Parathyroid adenoma (tissue), 2 donors: Measurements from ENCODE around the gene RGSL1.

Experiments used
- H2AFZ ChIP-seq: fragments of 300-600 bp; sonication (generic); one replicate; pipeline ENCODE4 v1.7.0; 2017; ENCODE audit warnings: antibody characterized with exemption, mild to moderate bottlenecking
- H3K27ac ChIP-seq: fragments of 300-600 bp; sonication (generic); one replicate; pipeline ENCODE4 v1.7.0; 2017
- H3K27me3 ChIP-seq: fragments of 300-600 bp; sonication (generic); one replicate; pipeline ENCODE4 v1.7.0; 2017; ENCODE audit warnings: low read length; ENCODE audit not compliant: control insufficient read depth, insufficient read depth
- H3K36me3 ChIP-seq: fragments of 300-600 bp; sonication (generic); one replicate; pipeline ENCODE4 v1.7.0; 2017; ENCODE audit warnings: low read length; ENCODE audit not compliant: control insufficient read depth, insufficient read depth
- H3K4me1 ChIP-seq: fragments of 300-600 bp; sonication (generic); one replicate; pipeline ENCODE4 v1.7.0; 2017; ENCODE audit warnings: control low read depth
- H3K4me2 ChIP-seq: fragments of 300-600 bp; sonication (generic); one replicate; pipeline ENCODE4 v1.7.0; 2017; ENCODE audit warnings: low read length
- H3K4me3 ChIP-seq: fragments of 300-600 bp; sonication (generic); one replicate; pipeline ENCODE4 v1.7.0; 2017; ENCODE audit warnings: low read depth, low read length
- H3K79me2 ChIP-seq: fragments of 300-600 bp; sonication (generic); one replicate; pipeline ENCODE4 v1.7.0; 2017; ENCODE audit warnings: control low read depth
- H3K9ac ChIP-seq: fragments of 300-600 bp; sonication (generic); one replicate; pipeline ENCODE4 v1.7.0; 2017; ENCODE audit warnings: mild to moderate bottlenecking
- H3K9me3 ChIP-seq: fragments of 300-600 bp; sonication (generic); one replicate; pipeline ENCODE4 v1.7.0; 2017; ENCODE audit warnings: low read length; ENCODE audit not compliant: control insufficient read depth
- CTCF ChIP-seq: fragments of 300-600 bp; sonication (generic); IDR thresholded peaks from one replicate; pipeline ENCODE4 v1.7.0; 2017; ENCODE audit warnings: antibody characterized with exemption, mild to moderate bottlenecking
- donor health status: primary hyperparathyroidism.

The RGSL1 gene

GRCh38 chr1:182407724-182408123 lies 42.2 kb upstream of the RGSL1 start:
- Histone ChIP-seq H3K27ac (no peak overlapping the region), H3K4me2 (no peak overlapping the region), H3K79me2 (no peaks in the 10 kb centered on the region), H3K9me3 (no peaks in the 10 kb centered on the region), H3K4me3 (no peak overlapping the region), H3K36me3 (no peaks in the 10 kb centered on the region), H3K4me1 (no peaks in the 10 kb centered on the region), H3K9ac (no peak overlapping the region), H2AFZ (no peak overlapping the region), H3K27me3 (no peaks in the 10 kb centered on the region)
- no peak for TF ChIP-seq CTCF

GRCh38 chr1:182408435-182409075 lies 41.4 kb upstream of the RGSL1 start:
- no peak overlapping the region for H3K9ac ChIP-seq
- no peaks in the 10 kb centered on the region for H3K4me1 ChIP-seq
- no peaks in the 10 kb centered on the region for H3K79me2 ChIP-seq
- TF ChIP-seq CTCF = no peak
- no peaks in the 10 kb centered on the region for H3K9me3 ChIP-seq
- no peak overlapping the region for H3K27ac ChIP-seq
- H3K27me3 ChIP-seq = no peaks in the 10 kb centered on the region
- H3K4me2 ChIP-seq = no peak overlapping the region
- H3K4me3 ChIP-seq = no peak overlapping the region
- H3K36me3 ChIP-seq = no peaks in the 10 kb centered on the region
- H2AFZ ChIP-seq = no peak overlapping the region

- TF ChIP-seq CTCF = no peak
- Histone ChIP-seq H3K4me1 (no peaks in the 10 kb centered on the region), H2AFZ (no peak overlapping the region), H3K36me3 (no peaks in the 10 kb centered on the region), H3K79me2 (no peaks in the 10 kb centered on the region), H3K27ac (no peak overlapping the region), H3K27me3 (no peaks in the 10 kb centered on the region), H3K4me2 (no peak overlapping the region), H3K9ac (no peak overlapping the region), H3K9me3 (no peaks in the 10 kb centered on the region), H3K4me3 (no peak overlapping the region)
Measured at GRCh38 chr1:182410138-182410537, 39.8 kb upstream of the RGSL1 start.

DNA sequence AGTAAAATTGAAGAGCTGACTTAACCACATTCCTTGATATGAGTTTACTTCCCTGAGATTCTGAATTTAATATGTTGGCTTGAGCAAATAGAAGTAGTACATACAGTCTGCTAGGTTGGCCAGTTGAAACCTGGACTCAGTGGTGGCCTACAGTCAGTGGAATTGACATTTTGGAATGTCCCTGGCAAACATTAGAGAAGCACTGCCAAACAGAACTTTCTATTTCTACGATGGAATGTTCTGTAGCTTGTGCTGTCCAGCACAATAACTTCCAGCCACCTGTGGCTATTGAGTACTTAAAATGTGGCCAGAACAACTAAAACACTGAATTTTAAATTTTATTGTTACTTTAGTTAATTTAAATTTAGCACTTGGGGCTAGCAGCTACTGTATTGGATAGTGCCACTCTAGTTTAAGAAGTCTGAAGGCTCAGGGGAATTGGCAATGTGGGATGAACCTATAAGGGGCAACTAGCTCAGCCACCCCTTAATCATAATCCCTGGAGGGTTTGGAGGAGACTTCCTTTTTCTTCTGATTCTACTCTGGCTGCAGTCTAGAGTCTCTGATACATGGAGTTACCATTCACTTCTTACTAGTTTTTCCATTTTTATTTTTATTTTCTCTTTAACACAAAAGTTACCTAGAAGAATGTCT lies 39.2 kb upstream of the RGSL1 start:
- H3K4me3 ChIP-seq = no peak overlapping the region
- H3K9ac ChIP-seq = no peak overlapping the region
- no peak for TF ChIP-seq CTCF
- no peaks in the 10 kb centered on the region for H3K79me2 ChIP-seq
- H3K4me2 ChIP-seq = no peak overlapping the region
- H3K36me3 ChIP-seq = no peaks in the 10 kb centered on the region
- H2AFZ ChIP-seq = no peak overlapping the region
- H3K9me3 ChIP-seq = no peaks in the 10 kb centered on the region
- no peaks in the 10 kb centered on the region for H3K27me3 ChIP-seq
- no peak overlapping the region for H3K27ac ChIP-seq
- H3K4me1 ChIP-seq = no peaks in the 10 kb centered on the region

DNA sequence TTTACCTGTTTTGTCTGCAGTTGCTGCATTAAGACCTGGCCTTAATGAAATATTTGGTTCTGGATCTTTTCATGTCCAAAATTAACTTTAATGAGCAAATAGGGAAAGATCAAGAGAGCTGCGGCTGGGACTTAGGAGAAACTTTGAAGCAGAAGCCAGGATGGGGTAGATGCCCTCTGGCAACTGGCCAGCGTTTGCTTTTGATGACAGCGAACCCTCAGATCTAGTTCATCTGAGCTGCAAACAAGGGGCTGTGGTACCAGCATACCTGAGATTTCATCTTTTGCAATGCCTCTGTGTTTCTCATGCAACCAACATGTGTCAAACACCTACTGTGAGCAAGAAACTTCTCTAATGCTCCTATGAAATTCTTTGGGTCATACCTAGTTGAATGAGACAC lies 36.5 kb upstream of the RGSL1 start:
- no peaks in the 10 kb centered on the region for H3K79me2 ChIP-seq
- no peak overlapping the region for H3K27ac ChIP-seq
- H3K9ac ChIP-seq = no peak overlapping the region
- no peaks in the 10 kb centered on the region for H3K4me1 ChIP-seq
- H3K27me3 ChIP-seq = no peaks in the 10 kb centered on the region
- no peak overlapping the region for H3K4me2 ChIP-seq
- TF ChIP-seq CTCF = no peak
- H3K36me3 ChIP-seq = no peaks in the 10 kb centered on the region
- H2AFZ ChIP-seq = no peak overlapping the region
- H3K9me3 ChIP-seq = no peaks in the 10 kb centered on the region
- H3K4me3 ChIP-seq = no peak overlapping the region
